GM18858 (cell line): ENCODE measurements around the gene SMG7.

Experiments
- ATAC-seq: cut with Tn5 transposase; IDR thresholded peaks from one replicate; pipeline ENCODE4 v1.9.1; 2021; ENCODE audit not compliant: unreplicated experiment

SMG7 gene

GRCh38 chr1:183466781-183467180, 5.5 kb upstream of the SMG7 start:
- ATAC-seq: no peak

GRCh38 chr1:183467687-183468086, 4.6 kb upstream of the SMG7 start:
- no peak for ATAC-seq

GRCh38 chr1:183470147-183470960, 1.9 kb upstream of the SMG7 start:
- ATAC-seq: peak; percentile 36

- ATAC-seq: peak; percentile 20
Observed at GRCh38 chr1:183470961-183471742, 1.1 kb upstream of the SMG7 start.

GRCh38 chr1:183471743-183472487, 384 bp upstream of the SMG7 start:
- ATAC-seq: peak; percentile 47

GRCh38 chr1:183473217-183473536, 878 bp downstream of the SMG7 start:
- ATAC-seq: no peak

GRCh38 chr1:183476081-183476480, 3.8 kb downstream of the SMG7 start:
- ATAC-seq: no peak

- ATAC-seq: peak; percentile 44
Observed at GRCh38 chr1:183477986-183478781, 5.9 kb downstream of the SMG7 start.

GRCh38 chr1:183480971-183481441, 8.7 kb downstream of the SMG7 start:
- ATAC-seq: peak; percentile 47

- ATAC-seq: no peak
Observed at GRCh38 chr1:183483224-183483623, 10.9 kb downstream of the SMG7 start.

- no peak for ATAC-seq
Observed at GRCh38 chr1:183484254-183484653, 12.0 kb downstream of the SMG7 start.

GRCh38 chr1:183484851-183485250, 12.6 kb downstream of the SMG7 start:
- no peak for ATAC-seq

GRCh38 chr1:183487674-183488442, 15.6 kb downstream of the SMG7 start:
- ATAC-seq: no peak

GRCh38 chr1:183490932-183491331, 18.6 kb downstream of the SMG7 start:
- ATAC-seq: no peak

- no peak for ATAC-seq
Observed at GRCh38 chr1:183493540-183494245, 21.4 kb downstream of the SMG7 start.

- ATAC-seq: no peak
Observed at GRCh38 chr1:183495420-183495819, 23.1 kb downstream of the SMG7 start.

- no peak for ATAC-seq
Observed at GRCh38 chr1:183497218-183497617, 24.9 kb downstream of the SMG7 start.

GRCh38 chr1:183498342-183498991, 26.2 kb downstream of the SMG7 start:
- no peak for ATAC-seq
